ENCODE measurements around the gene NIPBL. TPM values are rescaled to one million over a fixed set of nuclear protein-coding genes. Genes with fewer than 3 reads are reported as not detected.

The NIPBL gene
- polyA plus RNA-seq, 1 of the 3 experiments (the other 2 are of a cell fraction): 5.2 TPM

DNA sequence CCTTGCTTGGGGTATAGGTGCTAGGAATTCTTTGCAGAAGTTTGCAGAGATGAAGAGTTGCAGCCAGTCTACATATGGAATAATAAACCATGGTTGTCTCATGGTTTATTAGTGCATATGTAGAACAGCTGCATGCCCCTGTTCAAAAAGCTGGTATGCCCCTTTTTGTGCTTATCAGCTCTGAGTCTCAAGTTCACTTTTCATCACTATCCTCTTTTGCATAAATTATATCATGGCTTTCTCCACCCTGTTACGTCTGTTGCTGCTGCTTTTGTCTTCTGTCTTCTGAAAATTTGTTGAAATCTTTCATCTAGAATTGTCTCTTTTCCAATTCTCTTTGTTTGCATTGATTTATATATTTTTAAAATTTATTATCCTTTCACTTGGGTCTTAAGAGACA is 200.6 kb downstream of the NIPBL start:
- Histone ChIP-seq H3K9me2 (no peaks in the 10 kb centered on the region), H3K4me2 (no peak overlapping the region), H2AFZ (ENCODE audit: low read depth) (no peak overlapping the region), H3K27ac (ENCODE audit: low read depth in 2 of 2, low read length in 1 of 2) (no peak overlapping the region), H3K9me3 (no peaks in the 10 kb centered on the region), H3K9ac (no peak overlapping the region), H3K36me3 (replicated peaks in 1 of 2; ENCODE audit: control insufficient read depth in 1 of 2, insufficient read depth in 2 of 2, low read length in 1 of 2) (peaks cover 4 to 27% of the 10 kb centered on the region in 2 experiments), H3K27me3 (ENCODE audit: insufficient read depth) (no peaks in the 10 kb centered on the region), H4K20me1 (ENCODE audit: insufficient read depth) (no peaks in the 10 kb centered on the region), H3K79me2 (ENCODE audit: insufficient read depth) (no peaks in the 10 kb centered on the region), H3K4me3 (ENCODE audit: low read depth in 2 of 2, low read length in 1 of 2) (no peak overlapping the region), H3F3A (replicated peaks; ENCODE audit: insufficient read depth) (peaks cover 9% of the 10 kb centered on the region), H3K4me1 (ENCODE audit: control insufficient read depth in 1 of 2, insufficient read depth in 2 of 2, low read depth in 1 of 2, low read length in 1 of 2) (no peaks in the 10 kb centered on the region)
- 96% methylated on average over 1 of the region's 1 CpG for WGBS (ENCODE audit: low lambda C conversion rate)
- no peak for DNase-seq
- POLR2A ChIA-PET: no interaction called here
- CTCF ChIA-PET: no interaction called here
- TF ChIP-seq FOSL2 (IDR thresholded peaks at IDR 0.05; ENCODE audit: borderline replicate concordance, low read depth): no peak
- no peak for TF ChIP-seq RAD21 (IDR thresholded peaks at IDR 0.05; ENCODE audit: low read length)
- TF ChIP-seq, protein P1, sequence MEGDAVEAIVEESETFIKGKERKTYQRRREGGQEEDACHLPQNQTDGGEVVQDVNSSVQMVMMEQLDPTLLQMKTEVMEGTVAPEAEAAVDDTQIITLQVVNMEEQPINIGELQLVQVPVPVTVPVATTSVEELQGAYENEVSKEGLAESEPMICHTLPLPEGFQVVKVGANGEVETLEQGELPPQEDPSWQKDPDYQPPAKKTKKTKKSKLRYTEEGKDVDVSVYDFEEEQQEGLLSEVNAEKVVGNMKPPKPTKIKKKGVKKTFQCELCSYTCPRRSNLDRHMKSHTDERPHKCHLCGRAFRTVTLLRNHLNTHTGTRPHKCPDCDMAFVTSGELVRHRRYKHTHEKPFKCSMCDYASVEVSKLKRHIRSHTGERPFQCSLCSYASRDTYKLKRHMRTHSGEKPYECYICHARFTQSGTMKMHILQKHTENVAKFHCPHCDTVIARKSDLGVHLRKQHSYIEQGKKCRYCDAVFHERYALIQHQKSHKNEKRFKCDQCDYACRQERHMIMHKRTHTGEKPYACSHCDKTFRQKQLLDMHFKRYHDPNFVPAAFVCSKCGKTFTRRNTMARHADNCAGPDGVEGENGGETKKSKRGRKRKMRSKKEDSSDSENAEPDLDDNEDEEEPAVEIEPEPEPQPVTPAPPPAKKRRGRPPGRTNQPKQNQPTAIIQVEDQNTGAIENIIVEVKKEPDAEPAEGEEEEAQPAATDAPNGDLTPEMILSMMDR (IDR thresholded peaks at IDR 0.05): no peak
- no peak for TF ChIP-seq EZH2phosphoT487 (IDR thresholded peaks at IDR 0.05; ENCODE audit: borderline replicate concordance, low read depth)
- TF ChIP-seq, protein P2, sequence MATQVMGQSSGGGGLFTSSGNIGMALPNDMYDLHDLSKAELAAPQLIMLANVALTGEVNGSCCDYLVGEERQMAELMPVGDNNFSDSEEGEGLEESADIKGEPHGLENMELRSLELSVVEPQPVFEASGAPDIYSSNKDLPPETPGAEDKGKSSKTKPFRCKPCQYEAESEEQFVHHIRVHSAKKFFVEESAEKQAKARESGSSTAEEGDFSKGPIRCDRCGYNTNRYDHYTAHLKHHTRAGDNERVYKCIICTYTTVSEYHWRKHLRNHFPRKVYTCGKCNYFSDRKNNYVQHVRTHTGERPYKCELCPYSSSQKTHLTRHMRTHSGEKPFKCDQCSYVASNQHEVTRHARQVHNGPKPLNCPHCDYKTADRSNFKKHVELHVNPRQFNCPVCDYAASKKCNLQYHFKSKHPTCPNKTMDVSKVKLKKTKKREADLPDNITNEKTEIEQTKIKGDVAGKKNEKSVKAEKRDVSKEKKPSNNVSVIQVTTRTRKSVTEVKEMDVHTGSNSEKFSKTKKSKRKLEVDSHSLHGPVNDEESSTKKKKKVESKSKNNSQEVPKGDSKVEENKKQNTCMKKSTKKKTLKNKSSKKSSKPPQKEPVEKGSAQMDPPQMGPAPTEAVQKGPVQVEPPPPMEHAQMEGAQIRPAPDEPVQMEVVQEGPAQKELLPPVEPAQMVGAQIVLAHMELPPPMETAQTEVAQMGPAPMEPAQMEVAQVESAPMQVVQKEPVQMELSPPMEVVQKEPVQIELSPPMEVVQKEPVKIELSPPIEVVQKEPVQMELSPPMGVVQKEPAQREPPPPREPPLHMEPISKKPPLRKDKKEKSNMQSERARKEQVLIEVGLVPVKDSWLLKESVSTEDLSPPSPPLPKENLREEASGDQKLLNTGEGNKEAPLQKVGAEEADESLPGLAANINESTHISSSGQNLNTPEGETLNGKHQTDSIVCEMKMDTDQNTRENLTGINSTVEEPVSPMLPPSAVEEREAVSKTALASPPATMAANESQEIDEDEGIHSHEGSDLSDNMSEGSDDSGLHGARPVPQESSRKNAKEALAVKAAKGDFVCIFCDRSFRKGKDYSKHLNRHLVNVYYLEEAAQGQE (IDR thresholded peaks at IDR 0.05; ENCODE audit: low read depth, low read length): no peak
- no peak for TF ChIP-seq POLR2AphosphoS5 (IDR thresholded peaks at IDR 0.05; ENCODE audit: low read depth, low read length)
- no peak for TF ChIP-seq TEAD4 (IDR thresholded peaks at IDR 0.05; ENCODE audit: borderline replicate concordance, insufficient read depth)
- TF ChIP-seq, protein P3, sequence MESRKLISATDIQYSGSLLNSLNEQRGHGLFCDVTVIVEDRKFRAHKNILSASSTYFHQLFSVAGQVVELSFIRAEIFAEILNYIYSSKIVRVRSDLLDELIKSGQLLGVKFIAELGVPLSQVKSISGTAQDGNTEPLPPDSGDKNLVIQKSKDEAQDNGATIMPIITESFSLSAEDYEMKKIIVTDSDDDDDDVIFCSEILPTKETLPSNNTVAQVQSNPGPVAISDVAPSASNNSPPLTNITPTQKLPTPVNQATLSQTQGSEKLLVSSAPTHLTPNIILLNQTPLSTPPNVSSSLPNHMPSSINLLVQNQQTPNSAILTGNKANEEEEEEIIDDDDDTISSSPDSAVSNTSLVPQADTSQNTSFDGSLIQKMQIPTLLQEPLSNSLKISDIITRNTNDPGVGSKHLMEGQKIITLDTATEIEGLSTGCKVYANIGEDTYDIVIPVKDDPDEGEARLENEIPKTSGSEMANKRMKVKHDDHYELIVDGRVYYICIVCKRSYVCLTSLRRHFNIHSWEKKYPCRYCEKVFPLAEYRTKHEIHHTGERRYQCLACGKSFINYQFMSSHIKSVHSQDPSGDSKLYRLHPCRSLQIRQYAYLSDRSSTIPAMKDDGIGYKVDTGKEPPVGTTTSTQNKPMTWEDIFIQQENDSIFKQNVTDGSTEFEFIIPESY (IDR thresholded peaks at IDR 0.05; ENCODE audit: borderline replicate concordance, low read depth): no peak
- TF ChIP-seq YY1 (IDR thresholded peaks at IDR 0.05; ENCODE audit: low read depth): no peak
- no peak for TF ChIP-seq MXI1 (IDR thresholded peaks at IDR 0.05; ENCODE audit: low read depth, low read length)
- no peak for TF ChIP-seq NFIC (IDR thresholded peaks at IDR 0.05; ENCODE audit: borderline replicate concordance)
- no peak for TF ChIP-seq ELF1 (IDR thresholded peaks at IDR 0.05)
- no peak for TF ChIP-seq TAF1 (IDR thresholded peaks at IDR 0.05; ENCODE audit: borderline replicate concordance, low read depth, low read length)
- TF ChIP-seq, protein P4, sequence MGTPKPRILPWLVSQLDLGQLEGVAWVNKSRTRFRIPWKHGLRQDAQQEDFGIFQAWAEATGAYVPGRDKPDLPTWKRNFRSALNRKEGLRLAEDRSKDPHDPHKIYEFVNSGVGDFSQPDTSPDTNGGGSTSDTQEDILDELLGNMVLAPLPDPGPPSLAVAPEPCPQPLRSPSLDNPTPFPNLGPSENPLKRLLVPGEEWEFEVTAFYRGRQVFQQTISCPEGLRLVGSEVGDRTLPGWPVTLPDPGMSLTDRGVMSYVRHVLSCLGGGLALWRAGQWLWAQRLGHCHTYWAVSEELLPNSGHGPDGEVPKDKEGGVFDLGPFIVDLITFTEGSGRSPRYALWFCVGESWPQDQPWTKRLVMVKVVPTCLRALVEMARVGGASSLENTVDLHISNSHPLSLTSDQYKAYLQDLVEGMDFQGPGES (IDR thresholded peaks at IDR 0.05; ENCODE audit: low read depth, low read length): no peak
- no peak for TF ChIP-seq RFX5 (IDR thresholded peaks at IDR 0.05; ENCODE audit: low read length)
- no peak for TF ChIP-seq RCOR1 (IDR thresholded peaks at IDR 0.05; ENCODE audit: low read length)

All from SK-N-SH (cell line).